Neuronal stem cell (in vitro differentiated cells): Measurements from ENCODE around the gene KLK5.

Experiments used
- DNase-seq: peaks from one replicate; pipeline ENCODE4 v3.0.0-alpha.2; 2013; ENCODE audit warnings: low spot score
- H2AFZ ChIP-seq: one replicate; pipeline ENCODE4 v1.6.1; 2013; ENCODE audit warnings: mild to moderate bottlenecking, low read length, inconsistent platforms
- H2AK5ac ChIP-seq: 2 replicates; pipeline ENCODE4 v1.6.1; 2013; ENCODE audit warnings: low read depth, mild to moderate bottlenecking, inconsistent platforms, low read length, moderate library complexity, mixed read lengths
- H2BK120ac ChIP-seq: 2 replicates; pipeline ENCODE4 v1.6.1; 2013; ENCODE audit warnings: low read depth, mild to moderate bottlenecking, inconsistent platforms, low read length, moderate library complexity, mixed read lengths
- H2BK12ac ChIP-seq: one replicate; pipeline ENCODE4 v1.6.1; 2013; ENCODE audit warnings: low read length, inconsistent platforms
- H2BK15ac ChIP-seq: 2 replicates; pipeline ENCODE4 v1.6.1; 2013; ENCODE audit warnings: mild to moderate bottlenecking, low read length, inconsistent platforms, mixed read lengths
- H2BK5ac ChIP-seq: one replicate; pipeline ENCODE4 v1.6.1; 2013; ENCODE audit warnings: inconsistent platforms, mild to moderate bottlenecking, low read length, moderate library complexity
- H3K14ac ChIP-seq: one replicate; pipeline ENCODE4 v1.6.1; 2013; ENCODE audit warnings: low read length, inconsistent platforms
- H3K18ac ChIP-seq: 2 replicates; pipeline ENCODE4 v1.6.1; 2013; ENCODE audit warnings: low read length, inconsistent platforms
- H3K23ac ChIP-seq: 2 replicates; pipeline ENCODE4 v1.6.1; 2013; ENCODE audit warnings: low read depth, mild to moderate bottlenecking, mixed read lengths, low read length, inconsistent platforms; ENCODE audit not compliant: poor library complexity
- H3K27ac ChIP-seq: replicated peaks from 3 replicates; pipeline ENCODE4 v1.5.1; 2013; ENCODE audit warnings: low read length, inconsistent platforms
- H3K27me3 ChIP-seq, 3 experiments: 2 replicates each; pipeline ENCODE4 v1.6.1; 2013; ENCODE audit warnings: low read length in 3 of 3, mild to moderate bottlenecking in 2 of 3, inconsistent platforms in 1 of 3, low read depth in 1 of 3, mixed read lengths in 1 of 3, moderate library complexity in 1 of 3; ENCODE audit not compliant: control insufficient read depth in 3 of 3, insufficient read depth in 3 of 3
- H3K36me3 ChIP-seq, 2 donors: replicated peaks in 1 of 2; 2 replicates each; pipeline ENCODE4 v1.6.1; 2013; ENCODE audit warnings: low read length in 2 of 2; ENCODE audit not compliant: control insufficient read depth in 2 of 2, insufficient read depth in 2 of 2
- H3K4ac ChIP-seq: 2 replicates; pipeline ENCODE4 v1.6.1; 2013; ENCODE audit warnings: inconsistent platforms, mild to moderate bottlenecking, low read length, moderate library complexity
- H3K4me1 ChIP-seq, 2 donors: 1 replicate in 1 of 2; 2 replicates in 1 of 2; pipeline ENCODE4 v1.6.1; 2013; ENCODE audit warnings: low read length in 2 of 2, low read depth in 1 of 2; ENCODE audit not compliant: control insufficient read depth in 2 of 2, insufficient read depth in 1 of 2
- H3K4me2 ChIP-seq: one replicate; pipeline ENCODE4 v1.6.1; 2013; ENCODE audit warnings: mild to moderate bottlenecking, low read length, inconsistent platforms; ENCODE audit not compliant: insufficient read depth, poor library complexity, severe bottlenecking
- H3K4me3 ChIP-seq, 2 donors: 2 replicates each; pipeline ENCODE4 v1.5.1; 2013; ENCODE audit warnings: low read length in 2 of 2, mild to moderate bottlenecking in 2 of 2, inconsistent platforms in 1 of 2, moderate library complexity in 1 of 2
- H3K79me1 ChIP-seq: one replicate; pipeline ENCODE4 v1.6.1; 2013; ENCODE audit warnings: low read depth, mild to moderate bottlenecking, inconsistent platforms, low read length, moderate library complexity
- H3K9ac ChIP-seq: one replicate; pipeline ENCODE4 v1.6.1; 2013; ENCODE audit warnings: mild to moderate bottlenecking, low read depth, low read length, inconsistent platforms; ENCODE audit not compliant: poor library complexity
- H3K9me3 ChIP-seq, 2 donors: replicated peaks in 1 of 2; 2 replicates each; pipeline versions ENCODE3 to v1.6.1; 2013; ENCODE audit warnings: low read length in 2 of 2, mild to moderate bottlenecking in 2 of 2, inconsistent platforms in 1 of 2, low read depth in 1 of 2, mixed read lengths in 1 of 2, moderate library complexity in 1 of 2; ENCODE audit not compliant: control insufficient read depth in 2 of 2, insufficient read depth in 1 of 2
- H4K8ac ChIP-seq: one replicate; pipeline ENCODE4 v1.6.1; 2013; ENCODE audit warnings: low read depth, mild to moderate bottlenecking, inconsistent platforms, low read length, moderate library complexity
- H4K91ac ChIP-seq: one replicate; pipeline ENCODE4 v1.6.1; 2013; ENCODE audit warnings: low read length, low read depth, mild to moderate bottlenecking, inconsistent platforms; ENCODE audit not compliant: poor library complexity
- WGBS, 2 donors: extraction: QIAGEN DNeasy Blood & Tissue Kit; methylation state at CpG; one replicate each; pipeline ENCODE4 v1.1.7; 2013; ENCODE audit warnings: missing lambda C conversion rate in 2 of 2, mixed read lengths in 1 of 2; ENCODE audit not compliant: insufficient read length in 2 of 2, insufficient replicate concordance in 1 of 2; ENCODE audit errors: extremely low coverage in 2 of 2; 5-methylcytosine and 5-hydroxymethylcytosine counted together

KLK5 gene

GRCh38 chr19:50916069-50916468, 36.8 kb downstream of the KLK5 start:
- H2BK120ac ChIP-seq = no peak overlapping the region
- no peaks in the 10 kb centered on the region for H3K79me1 ChIP-seq
- no peak overlapping the region for H3K27ac ChIP-seq
- H4K8ac ChIP-seq = no peak overlapping the region
- H3K23ac ChIP-seq = no peak overlapping the region
- H2BK12ac ChIP-seq = no peak overlapping the region
- no peak overlapping the region for H2BK5ac ChIP-seq
- H3K9ac ChIP-seq = no peak overlapping the region
- no peaks in the 10 kb centered on the region for H3K4me1 ChIP-seq
- H3K4me3 ChIP-seq = no peak overlapping the region
- H3K36me3 ChIP-seq = no peaks in the 10 kb centered on the region
- no peaks in the 10 kb centered on the region for H3K9me3 ChIP-seq
- no CpG with 5 or more reads among the region's 2 CpGs for WGBS, 2 donors
- no peak overlapping the region for H3K4me2 ChIP-seq
- no peak overlapping the region for H2BK15ac ChIP-seq
- H3K14ac ChIP-seq = no peak overlapping the region
- H3K18ac ChIP-seq = peak overlapping the region; percentile 28
- DNase-seq = no peak
- peaks cover 9 to 27% (median 27%) of the 10 kb centered on the region in 3 experiments for H3K27me3 ChIP-seq
- H4K91ac ChIP-seq = no peak overlapping the region
- H2AK5ac ChIP-seq = no peak overlapping the region
- no peak overlapping the region for H3K4ac ChIP-seq
- no peak overlapping the region for H2AFZ ChIP-seq

- no peak overlapping the region for H2AFZ ChIP-seq
- H3K4me2 ChIP-seq = no peak overlapping the region
- H3K23ac ChIP-seq = peak overlapping the region; percentile 21
- H3K4ac ChIP-seq = no peak overlapping the region
- no peaks in the 10 kb centered on the region for H3K36me3 ChIP-seq
- peaks cover 11 to 54% (median 46%) of the 10 kb centered on the region in 3 experiments for H3K27me3 ChIP-seq
- H3K14ac ChIP-seq = peak overlapping the region; percentile 87
- no peak overlapping the region for H3K4me3 ChIP-seq
- no peak overlapping the region for H2AK5ac ChIP-seq
- no peak for DNase-seq
- no peak overlapping the region for H4K8ac ChIP-seq
- no peak overlapping the region for H4K91ac ChIP-seq
- H2BK5ac ChIP-seq = no peak overlapping the region
- H3K4me1 ChIP-seq = peaks cover 0 to 3% of the 10 kb centered on the region in 2 donors
- peak overlapping the region; percentile 45 for H3K18ac ChIP-seq
- H3K9ac ChIP-seq = no peak overlapping the region
- H2BK15ac ChIP-seq = no peak overlapping the region
- H2BK12ac ChIP-seq = no peak overlapping the region
- H3K27ac ChIP-seq = no peak overlapping the region
- no peaks in the 10 kb centered on the region for H3K9me3 ChIP-seq
- H2BK120ac ChIP-seq = no peak overlapping the region
- no peaks in the 10 kb centered on the region for H3K79me1 ChIP-seq
- WGBS, 2 donors = no CpG with 5 or more reads among the region's 29 CpGs
Observed at GRCh38 chr19:50912727-50913716, 39.8 kb downstream of the KLK5 start.

GRCh38 chr19:50912102-50912599, 40.7 kb downstream of the KLK5 start:
- Histone ChIP-seq H2BK12ac (no peak overlapping the region), H3K4ac (no peak overlapping the region), H4K8ac (no peak overlapping the region), H3K23ac (no peak overlapping the region), H3K4me1 (peaks cover 0 to 3% of the 10 kb centered on the region in 2 donors), H2AFZ (no peak overlapping the region), H2AK5ac (no peak overlapping the region), H2BK15ac (no peak overlapping the region), H3K36me3 (no peaks in the 10 kb centered on the region), H2BK120ac (no peak overlapping the region), H3K27ac (no peak overlapping the region), H3K9me3 (no peaks in the 10 kb centered on the region), H3K14ac (no peak overlapping the region), H3K18ac (no peak overlapping the region), H3K4me2 (no peak overlapping the region), H3K27me3 (peaks cover 11 to 61% (median 48%) of the 10 kb centered on the region in 3 experiments), H3K4me3 (no peak overlapping the region), H3K79me1 (no peaks in the 10 kb centered on the region), H2BK5ac (no peak overlapping the region), H3K9ac (no peak overlapping the region), H4K91ac (no peak overlapping the region)
- no CpG with 5 or more reads among the region's 21 CpGs for WGBS, 2 donors
- no peak for DNase-seq
